Right forelimb (tissue), 1 donor: ENCODE data around the gene CNGA1.
"Not testable (repeated sequence)": the region's sequence is repeated elsewhere in the genome, so short reads cannot be mapped to it uniquely, and the experiment has no call there.

ENCODE experiments used
- DNase-seq: peaks from one replicate; pipeline ENCODE4 v3.0.0-alpha.2; 2018

CNGA1 gene

GRCh38 chr4:47954245-47954644 lies 62.2 kb downstream of the CNGA1 start:
- no peak for DNase-seq

- no peak for DNase-seq
Measured at GRCh38 chr4:47945930-47946726, 70.4 kb downstream of the CNGA1 start.

GRCh38 chr4:47942081-47942819 lies 74.2 kb downstream of the CNGA1 start:
- no peak for DNase-seq

GRCh38 chr4:47939456-47939855 lies 77.0 kb downstream of the CNGA1 start:
- no peak for DNase-seq

- DNase-seq: no peak
Measured at GRCh38 chr4:47936336-47936735, 80.1 kb downstream of the CNGA1 start.

GRCh38 chr4:47933840-47934239 lies 82.6 kb downstream of the CNGA1 start:
- DNase-seq: no peak

GRCh38 chr4:47930971-47931804 lies 85.3 kb downstream of the CNGA1 start:
- DNase-seq: no peak

GRCh38 chr4:47929682-47930201 lies 86.7 kb downstream of the CNGA1 start:
- no peak for DNase-seq

- DNase-seq: peak; percentile 51
Measured at GRCh38 chr4:47926667-47927258, 89.7 kb downstream of the CNGA1 start.

- not testable (repeated sequence) for DNase-seq
Measured at GRCh38 chr4:47923261-47923608, 93.2 kb downstream of the CNGA1 start.

GRCh38 chr4:47922436-47923260 lies 93.8 kb downstream of the CNGA1 start:
- not testable (repeated sequence) for DNase-seq

- not testable (repeated sequence) for DNase-seq
Measured at GRCh38 chr4:47917163-47917562, 99.3 kb downstream of the CNGA1 start.

- DNase-seq: no peak
Measured at GRCh38 chr4:47915378-47915777, 101.1 kb downstream of the CNGA1 start.

- DNase-seq: no peak
Measured at GRCh38 chr4:47914926-47915237, 101.6 kb downstream of the CNGA1 start.

- DNase-seq: peak; percentile 98
Measured at GRCh38 chr4:47914220-47914925, 102.1 kb downstream of the CNGA1 start, which contains the start of gene NFXL1. NFXL1 (minus strand) TSS chr4:47914583; CDS start chr4:47914203, 380 bp downstream.

- peak; percentile 75 for DNase-seq
Measured at GRCh38 chr4:47913861-47914219, 102.6 kb downstream of the CNGA1 start.

- DNase-seq: no peak
Measured at GRCh38 chr4:47913330-47913729, 103.2 kb downstream of the CNGA1 start.

GRCh38 chr4:47907089-47907646 lies 109.3 kb downstream of the CNGA1 start:
- DNase-seq: no peak

GRCh38 chr4:47899639-47900038 lies 116.8 kb downstream of the CNGA1 start:
- DNase-seq: no peak

- DNase-seq: no peak
Measured at GRCh38 chr4:47891928-47892327, 124.6 kb downstream of the CNGA1 start.
